SHP77 treated with DMSO at 0.1 percent for 48 hours (cell line): ENCODE results near the gene TRPM2.

ENCODE experiments used
- DNase-seq: peaks from one replicate; lab custom pipeline; 2025; lab: John Stamatoyannopoulos, UW

TRPM2 gene

GRCh38 chr21:44445145-44445812 lies 91.9 kb downstream of the TRPM2 start:
- no peak for DNase-seq

- no peak for DNase-seq
Measured at GRCh38 chr21:44448651-44449131, 95.3 kb downstream of the TRPM2 start.

GRCh38 chr21:44449473-44450363 lies 96.3 kb downstream of the TRPM2 start:
- DNase-seq = no peak

GRCh38 chr21:44450402-44450801 lies 97.0 kb downstream of the TRPM2 start:
- no peak for DNase-seq

- no peak for DNase-seq
Measured at GRCh38 chr21:44450999-44451398, 97.6 kb downstream of the TRPM2 start.

- DNase-seq = no peak
Measured at GRCh38 chr21:44453120-44453519, 99.7 kb downstream of the TRPM2 start.

GRCh38 chr21:44454058-44454457 lies 100.6 kb downstream of the TRPM2 start:
- no peak for DNase-seq

- DNase-seq = no peak
Measured at GRCh38 chr21:44454747-44455523, 101.5 kb downstream of the TRPM2 start, which contains the start of gene LRRC3. TSS of gene LRRC3 (plus strand) at chr21:44455510. CDS start at chr21:44456645, 1,135 bp downstream.

GRCh38 chr21:44455524-44456213 lies 102.2 kb downstream of the TRPM2 start:
- no peak for DNase-seq

GRCh38 chr21:44456214-44456914 lies 102.9 kb downstream of the TRPM2 start:
- DNase-seq = no peak

- no peak for DNase-seq
Measured at GRCh38 chr21:44456915-44457736, 103.7 kb downstream of the TRPM2 start.

GRCh38 chr21:44458971-44459711 lies 105.7 kb downstream of the TRPM2 start:
- no peak for DNase-seq

- DNase-seq = no peak
Measured at GRCh38 chr21:44459712-44460440, 106.5 kb downstream of the TRPM2 start.

- DNase-seq = no peak
Measured at GRCh38 chr21:44460441-44460755, 107.0 kb downstream of the TRPM2 start.

- DNase-seq = no peak
Measured at GRCh38 chr21:44461005-44461404, 107.6 kb downstream of the TRPM2 start.

- no peak for DNase-seq
Measured at GRCh38 chr21:44461464-44462001, 108.1 kb downstream of the TRPM2 start.

- no peak for DNase-seq
Measured at GRCh38 chr21:44462086-44462833, 108.8 kb downstream of the TRPM2 start.

GRCh38 chr21:44462834-44463200 lies 109.4 kb downstream of the TRPM2 start:
- no peak for DNase-seq
